K562 (cell line): ENCODE measurements around the gene PARD3. TPM values are rescaled to one million over a fixed set of nuclear protein-coding genes. Genes with fewer than 3 reads are reported as not detected.

ENCODE experiments used
- ATAC-seq: fragments of 200-7000 bp; cut with Tn5 transposase; 3 replicates; pipeline ENCODE4 v1.9.1; 2020; ENCODE audit warnings: moderate library complexity
- BruUV-seq: library from RNA; stranded (reverse); fragments of 400-500 nt; replicated peaks from 2 replicates; lab custom pipeline; 2021; lab: Mats Ljungman, UMichigan
- CTCF ChIA-PET: fragments of 300-600 bp; formaldehyde crosslinking; extraction: SDS; loops from one replicate; lab custom pipeline; 2021; ENCODE audit warnings: low intra/inter-chr PET ratio; lab: Yijun Ruan, JAX
- POLR2A ChIA-PET: fragments of 300-600, 350-650 bp; sonication (Branson Sonifier 250); formaldehyde crosslinking; extraction: SDS; loops from one replicate; lab custom pipeline; 2021; ENCODE audit warnings: antibody characterized with exemption, inconsistent platforms; lab: Yijun Ruan, JAX
- DNase-seq, 4 experiments: peaks; one replicate each; pipeline versions ENCODE4 v3.0.0 to v3.0.0-alpha.2; 2011 to 2018; ENCODE audit warnings: low spot score in 3 of 4, mixed read lengths in 3 of 4; ENCODE audit errors: extremely low read depth in 1 of 4
- FAIRE-seq: peaks from 2 replicates; lab custom pipeline; 2011; peaks lifted over from hg19 to GRCh38; lab: Jason Lieb, UNC
- H2AFZ ChIP-seq: 2 replicates; pipeline ENCODE4 v1.6.0; 2011; ENCODE audit warnings: low read depth, low read length, control low read depth, inconsistent platforms
- H3K27ac ChIP-seq: fragments of 200-600 bp; 3 replicates; pipeline ENCODE4 v1.8.0; 2011; ENCODE audit warnings: low read depth, mild to moderate bottlenecking, control low read depth, inconsistent platforms, low read length, moderate library complexity, mixed read lengths; ENCODE audit errors: extremely low read depth
- H3K27me3 ChIP-seq, 2 experiments: fragments of 300-600 bp in 1 of 2; 2 replicates in 1 of 2; 3 replicates in 1 of 2; pipeline versions ENCODE4 v1.6.0 to v1.8.0; 2011; ENCODE audit warnings: inconsistent platforms in 2 of 2, low read length in 2 of 2, mild to moderate bottlenecking in 1 of 2, mixed read lengths in 1 of 2, moderate library complexity in 1 of 2; ENCODE audit not compliant: control insufficient read depth in 2 of 2, insufficient read depth in 2 of 2
- H3K36me3 ChIP-seq: fragments of 300-600 bp; 3 replicates; pipeline ENCODE4 v1.8.0; 2011; ENCODE audit warnings: mild to moderate bottlenecking, low read length, inconsistent platforms; ENCODE audit not compliant: control insufficient read depth, insufficient read depth
- H3K4me1 ChIP-seq, 2 experiments: fragments of 200-600 bp in 1 of 2; replicated peaks in 1 of 2; 2 replicates in 1 of 2; 3 replicates in 1 of 2; pipeline versions ENCODE4 v1.5.1 to v1.8.0; 2011; ENCODE audit warnings: inconsistent platforms in 2 of 2, low read length in 2 of 2, mild to moderate bottlenecking in 1 of 2, mixed read lengths in 1 of 2, moderate library complexity in 1 of 2; ENCODE audit not compliant: control insufficient read depth in 2 of 2, insufficient read depth in 2 of 2
- H3K4me2 ChIP-seq: 2 replicates; pipeline ENCODE4 v1.6.1; 2011; ENCODE audit warnings: low read length, control low read depth, inconsistent platforms, mixed read lengths; ENCODE audit not compliant: insufficient read depth
- H3K4me3 ChIP-seq: fragments of 200-600 bp; sonication (generic), shearing (Covaris generic); 2 replicates; pipeline ENCODE4 v1.5.1; 2016; ENCODE audit warnings: control low read depth, inconsistent platforms
- H3K79me2 ChIP-seq: fragments of 200-600 bp; 3 replicates; pipeline ENCODE4 v1.8.0; 2011; ENCODE audit warnings: low read length, inconsistent platforms; ENCODE audit not compliant: control insufficient read depth, insufficient read depth
- H3K9ac ChIP-seq, 2 experiments: 2 replicates each; pipeline versions ENCODE4 v1.6.0 to v1.6.1; 2011; ENCODE audit warnings: low read depth in 2 of 2, low read length in 2 of 2, control low read depth in 1 of 2, inconsistent platforms in 1 of 2, mild to moderate bottlenecking in 1 of 2, mixed read lengths in 1 of 2; ENCODE audit not compliant: insufficient read depth in 1 of 2
- H3K9me1 ChIP-seq: one replicate; pipeline ENCODE4 v1.6.0; 2011; ENCODE audit warnings: inconsistent platforms, mild to moderate bottlenecking, low read length, moderate library complexity; ENCODE audit not compliant: control insufficient read depth, insufficient read depth
- H3K9me3 ChIP-seq: replicated peaks from 2 replicates; pipeline ENCODE4 v1.5.1; 2011; ENCODE audit warnings: low read depth, low read length, inconsistent platforms; ENCODE audit not compliant: control insufficient read depth, insufficient read depth
- H4K20me1 ChIP-seq: replicated peaks from 2 replicates; pipeline ENCODE4 v1.6.1; 2011; ENCODE audit warnings: low read length, inconsistent platforms, mixed read lengths; ENCODE audit not compliant: control insufficient read depth, insufficient read depth
- HMBOX1 ChIP-seq: sonication (generic); IDR thresholded peaks from 2 replicates; pipeline ENCODE4 v1.6.1; 2016
- MEF2A ChIP-seq: IDR thresholded peaks from 2 replicates; pipeline ENCODE4 v1.6.1; 2011; ENCODE audit warnings: low read depth, mild to moderate bottlenecking, low read length, moderate library complexity; ENCODE audit not compliant: control insufficient read depth
- NKRF ChIP-seq: fragments of 450-650 bp; IDR thresholded peaks from 2 replicates; pipeline ENCODE4 v1.6.1; 2016; ENCODE audit warnings: borderline replicate concordance
- YBX1 ChIP-seq: fragments of 450-650 bp; IDR thresholded peaks from 2 replicates; pipeline ENCODE4 v1.7.1; 2016; ENCODE audit warnings: mild to moderate bottlenecking
- ZKSCAN3 ChIP-seq: fragments of 250-450 bp; sonication (Bioruptor Pico); IDR thresholded peaks from 2 replicates; pipeline ENCODE4 v1.4.0; 2020
- ZNF140 ChIP-seq: fragments of 250-450 bp; sonication (Bioruptor Pico); IDR thresholded peaks from 2 replicates; pipeline ENCODE4 v1.8.0; 2021; ENCODE audit warnings: moderate library complexity, mild to moderate bottlenecking, inconsistent platforms
- ZNF740 ChIP-seq, 3 experiments: fragments of 200-800 bp in 1 of 3; sonication (Bioruptor generic) in 1 of 3; sonication (generic) in 1 of 3; formaldehyde crosslinking in 1 of 3; IDR thresholded peaks; 2 replicates each; pipeline versions ENCODE4 v1.6.1 to v1.8.0; 2016 to 2022; ENCODE audit warnings: mild to moderate bottlenecking in 2 of 3, missing compliant biosample characterization in 2 of 3, missing genetic modification characterization in 2 of 3, missing genetic modification reagents in 1 of 3
- in situ Hi-C: fragments of 300-500 bp; cut with MboI; formaldehyde crosslinking; loops from 4 replicates; pipeline ENCODE4 v1.15.0; 2018; ENCODE audit warnings: inconsistent platforms, mixed read lengths
- intact Hi-C: fragments of 100-400 bp; cut with micrococcal nuclease; formaldehyde crosslinking; loops from 2 replicates; pipeline ENCODE4 v1.14.2; 2022
- polyA plus RNA-seq, 8 experiments: library from polyadenylated mRNA; depleted of rRNA in 4 of 8; stranded (reverse) in 5 of 8; unstranded in 3 of 8; fragments of >200 nt; fragmentation: Nextera tagmentation in 2 of 8; fragmentation: Illumina TruSeq in 1 of 8; extraction: Ambion mirVana in 2 of 8; extraction: Trizol in 1 of 8; gene quantifications; 2 replicates each; pipeline versions ENCODE4 v1.2.1 to v1.2.3, GENCODE V29; 2011 to 2014; ENCODE audit warnings: inconsistent platforms in 1 of 8, missing spikeins in 1 of 8
- total RNA-seq, 7 experiments: library from RNA; depleted of rRNA in 6 of 7; stranded (reverse); fragments of >200 nt in 6 of 7; fragmentation: Illumina TruSeq in 2 of 7; extraction: Trizol in 2 of 7; gene quantifications; 2 replicates each; pipeline versions ENCODE4 v1.2.1 to v1.2.3, GENCODE V29; 2011 to 2021; ENCODE audit warnings: low replicate concordance in 1 of 7

PARD3 gene
- total and polyA plus RNA-seq, 9 of the 15 experiments (the other 6 are each of a cell fraction or from before 2014, with no cell fraction given) = 2.7 to 11.7 (median 7.7) TPM

DNA sequence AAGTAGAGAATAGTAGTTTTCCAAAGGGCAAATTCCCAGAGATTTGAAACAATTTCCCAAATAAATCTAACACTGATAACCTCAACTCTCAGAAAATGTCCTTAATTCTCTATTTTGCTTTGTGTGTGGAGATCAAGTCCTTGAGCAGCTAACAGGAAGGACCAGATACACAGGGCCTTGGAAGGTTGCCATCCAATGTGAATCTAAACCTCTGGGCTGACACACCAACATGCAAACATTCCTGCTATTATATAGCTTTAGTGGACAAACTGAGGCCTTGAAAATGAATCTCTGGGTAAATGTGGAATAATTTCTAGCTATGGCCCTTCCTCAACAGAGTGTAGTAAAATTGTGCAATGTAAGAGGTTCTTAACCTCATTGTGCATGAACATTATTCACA is 44.1 kb upstream of the PARD3 start:
- no TSS peak for BruUV-seq
- H3K9me3 ChIP-seq = no peaks in the 10 kb centered on the region
- in situ Hi-C loops = no loop called here
- no peak overlapping the region for H3K4me2 ChIP-seq
- peaks cover 4 to 18% of the 10 kb centered on the region in 2 experiments; a peak in 3 of 5 replicates for H3K27me3 ChIP-seq
- no peak for TF ChIP-seq YBX1
- TF ChIP-seq ZNF740 (CRISPR knock-in tag; IDR thresholded peaks at IDR 0.05) = no peak
- no peak for TF ChIP-seq ZNF740 (tag; IDR thresholded peaks at IDR 0.05)
- no peak for TF ChIP-seq ZNF140 (CRISPR knock-in tag)
- no peak for TF ChIP-seq MEF2A
- no peak for TF ChIP-seq ZKSCAN3 (CRISPR knock-in tag)
- TF ChIP-seq NKRF = no peak
- no peak for TF ChIP-seq HMBOX1
- H3K9me1 ChIP-seq = no peaks in the 10 kb centered on the region
- no peaks in the 10 kb centered on the region for H4K20me1 ChIP-seq
- H3K4me3 ChIP-seq = no peak overlapping the region
- intact Hi-C loops = no loop called here
- no peak overlapping the region for H3K27ac ChIP-seq
- H3K36me3 ChIP-seq = no peaks in the 10 kb centered on the region
- H3K79me2 ChIP-seq = no peaks in the 10 kb centered on the region
- FAIRE-seq = no peak
- no peaks in the 10 kb centered on the region for H3K4me1 ChIP-seq
- no peak overlapping the region for H2AFZ ChIP-seq
- no peak for DNase-seq
- no peak overlapping the region for H3K9ac ChIP-seq
- POLR2A ChIA-PET = no interaction called here
- no peak for ATAC-seq
- CTCF ChIA-PET = no interaction called here
